Fibroblast of lung (primary cell): Measurements from ENCODE around the gene FXYD4.

Experiments
- EZH2 ChIP-seq: IDR thresholded peaks from 2 replicates; pipeline ENCODE4 v1.5.1; 2012; ENCODE audit warnings: low read length, control low read depth, mild to moderate bottlenecking; ENCODE audit errors: missing control alignments
- TF ChIP-seq, protein P1 (sequence below), 2 donors: IDR thresholded peaks in 1 of 2; conservative IDR thresholded peaks in 1 of 2; 1 replicate in 1 of 2; 2 replicates in 1 of 2; pipeline ENCODE4 v1.5.1; 2011 to 2012; ENCODE audit warnings: low read length in 2 of 2, control low read depth in 1 of 2, inconsistent platforms in 1 of 2, low read depth in 1 of 2, mild to moderate bottlenecking in 1 of 2

DNA sequence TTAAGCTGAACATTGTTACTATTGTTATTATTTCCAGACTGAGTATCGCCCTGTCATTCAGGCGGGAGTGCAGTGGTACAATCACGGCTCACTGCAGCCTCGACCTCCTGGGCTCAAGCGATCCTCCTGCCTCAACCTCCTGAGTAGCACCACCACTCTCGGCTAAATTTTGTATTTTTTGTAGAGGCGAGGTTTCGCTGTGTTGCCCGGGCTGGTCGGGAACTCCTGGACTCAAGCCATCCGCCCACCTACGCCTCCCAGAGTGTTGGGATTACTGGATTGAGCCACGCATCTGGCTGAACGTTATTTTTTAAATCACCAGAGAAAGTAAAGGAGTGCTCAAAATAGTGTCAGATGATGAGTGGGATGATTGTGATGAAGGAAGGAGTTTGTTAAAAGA lies 38.9 kb downstream of the FXYD4 start:
- TF ChIP-seq, protein P1, sequence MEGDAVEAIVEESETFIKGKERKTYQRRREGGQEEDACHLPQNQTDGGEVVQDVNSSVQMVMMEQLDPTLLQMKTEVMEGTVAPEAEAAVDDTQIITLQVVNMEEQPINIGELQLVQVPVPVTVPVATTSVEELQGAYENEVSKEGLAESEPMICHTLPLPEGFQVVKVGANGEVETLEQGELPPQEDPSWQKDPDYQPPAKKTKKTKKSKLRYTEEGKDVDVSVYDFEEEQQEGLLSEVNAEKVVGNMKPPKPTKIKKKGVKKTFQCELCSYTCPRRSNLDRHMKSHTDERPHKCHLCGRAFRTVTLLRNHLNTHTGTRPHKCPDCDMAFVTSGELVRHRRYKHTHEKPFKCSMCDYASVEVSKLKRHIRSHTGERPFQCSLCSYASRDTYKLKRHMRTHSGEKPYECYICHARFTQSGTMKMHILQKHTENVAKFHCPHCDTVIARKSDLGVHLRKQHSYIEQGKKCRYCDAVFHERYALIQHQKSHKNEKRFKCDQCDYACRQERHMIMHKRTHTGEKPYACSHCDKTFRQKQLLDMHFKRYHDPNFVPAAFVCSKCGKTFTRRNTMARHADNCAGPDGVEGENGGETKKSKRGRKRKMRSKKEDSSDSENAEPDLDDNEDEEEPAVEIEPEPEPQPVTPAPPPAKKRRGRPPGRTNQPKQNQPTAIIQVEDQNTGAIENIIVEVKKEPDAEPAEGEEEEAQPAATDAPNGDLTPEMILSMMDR (conservative IDR thresholded peaks at IDR 0.05 in 1 of 2, IDR thresholded peaks at IDR 0.05 in 1 of 2; ENCODE audit: low read depth in 1 of 2, low read length in 2 of 2) = no peak
- TF ChIP-seq EZH2 = no peak
